ENCODE measurements around the gene ALG13.

GRCh38 chrX:111736571-111736970 lies 55.6 kb downstream of the ALG13 start:
- no peak for TF ChIP-seq CTCF (conservative IDR thresholded peaks at IDR 0.05; ENCODE audit: low read length)
- TF ChIP-seq EZH2phosphoT487 (IDR thresholded peaks at IDR 0.05; ENCODE audit: borderline replicate concordance, low read depth, low read length): no peak
